Keratinocyte (primary cell): ENCODE measurements around the gene CACNB4.

ENCODE experiments used
- EZH2 ChIP-seq: IDR thresholded peaks from one replicate; pipeline ENCODE4 v1.6.1; 2012; ENCODE audit warnings: inconsistent platforms, mild to moderate bottlenecking, low read length, moderate library complexity
- TF ChIP-seq, protein P1 (sequence below), 3 experiments: IDR thresholded peaks in 1 of 3; conservative IDR thresholded peaks in 1 of 3; optimal IDR thresholded peaks in 1 of 3; 2 replicates in 2 of 3; 3 replicates in 1 of 3; pipeline versions ENCODE3 to v1.5.1; 2011; ENCODE audit warnings: low read length in 3 of 3, mild to moderate bottlenecking in 3 of 3, moderate library complexity in 2 of 3, control low read depth in 1 of 3, inconsistent platforms in 1 of 3; ENCODE audit not compliant: insufficient read depth in 2 of 3; ENCODE audit errors: extremely low read depth in 1 of 3

DNA sequence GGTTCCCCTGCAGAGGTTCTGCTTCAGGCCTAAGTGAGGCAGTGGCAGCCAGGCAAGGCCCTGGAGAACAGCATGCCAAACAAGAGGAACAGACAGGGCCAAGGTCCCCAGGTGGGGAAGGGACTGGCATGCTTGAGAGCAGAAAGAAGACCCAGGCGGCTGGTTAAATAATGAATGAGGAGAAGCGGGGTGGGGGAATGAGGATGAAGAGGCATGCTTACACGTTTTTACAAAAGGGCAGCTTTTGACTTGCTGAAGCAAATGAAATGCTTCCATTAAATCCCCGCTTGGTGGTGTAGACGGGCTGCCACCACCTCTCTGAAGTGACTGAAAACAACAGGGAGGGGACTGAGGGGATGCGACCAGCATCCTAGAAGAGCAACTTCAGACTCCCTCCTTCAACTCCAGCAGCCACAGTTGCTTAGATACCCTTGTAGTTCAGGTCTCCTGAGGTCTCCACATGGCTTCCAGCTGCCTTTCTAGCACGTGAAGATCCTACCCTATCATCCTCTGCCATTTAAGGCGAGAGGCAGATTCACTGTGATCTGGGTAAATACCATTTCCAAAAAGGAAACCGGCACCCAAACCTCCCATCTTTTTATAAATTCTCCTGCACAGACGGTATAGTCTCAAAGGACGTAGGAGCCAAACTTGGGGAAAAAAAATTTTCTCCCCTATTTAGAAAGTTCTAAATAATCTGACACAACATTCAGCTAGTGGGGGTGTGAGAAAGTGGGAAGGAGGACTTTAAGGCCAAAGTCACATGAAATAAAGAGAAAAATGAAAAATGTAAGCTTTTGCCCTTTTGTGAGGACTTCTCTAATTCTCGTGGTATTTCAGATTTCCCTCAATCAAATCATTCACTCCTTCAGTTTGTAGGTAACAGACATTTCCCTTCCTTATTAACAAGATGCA, 65.6 kb downstream of the CACNB4 start:
- TF ChIP-seq, protein P1, sequence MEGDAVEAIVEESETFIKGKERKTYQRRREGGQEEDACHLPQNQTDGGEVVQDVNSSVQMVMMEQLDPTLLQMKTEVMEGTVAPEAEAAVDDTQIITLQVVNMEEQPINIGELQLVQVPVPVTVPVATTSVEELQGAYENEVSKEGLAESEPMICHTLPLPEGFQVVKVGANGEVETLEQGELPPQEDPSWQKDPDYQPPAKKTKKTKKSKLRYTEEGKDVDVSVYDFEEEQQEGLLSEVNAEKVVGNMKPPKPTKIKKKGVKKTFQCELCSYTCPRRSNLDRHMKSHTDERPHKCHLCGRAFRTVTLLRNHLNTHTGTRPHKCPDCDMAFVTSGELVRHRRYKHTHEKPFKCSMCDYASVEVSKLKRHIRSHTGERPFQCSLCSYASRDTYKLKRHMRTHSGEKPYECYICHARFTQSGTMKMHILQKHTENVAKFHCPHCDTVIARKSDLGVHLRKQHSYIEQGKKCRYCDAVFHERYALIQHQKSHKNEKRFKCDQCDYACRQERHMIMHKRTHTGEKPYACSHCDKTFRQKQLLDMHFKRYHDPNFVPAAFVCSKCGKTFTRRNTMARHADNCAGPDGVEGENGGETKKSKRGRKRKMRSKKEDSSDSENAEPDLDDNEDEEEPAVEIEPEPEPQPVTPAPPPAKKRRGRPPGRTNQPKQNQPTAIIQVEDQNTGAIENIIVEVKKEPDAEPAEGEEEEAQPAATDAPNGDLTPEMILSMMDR (optimal IDR thresholded peaks at IDR 0.05 in 1 of 3, IDR thresholded peaks at IDR 0.05 in 1 of 3, conservative IDR thresholded peaks at IDR 0.05 in 1 of 3; ENCODE audit: extremely low read depth in 1 of 3, insufficient read depth in 2 of 3, low read length in 3 of 3): no peak
- no peak for TF ChIP-seq EZH2
